ENCODE results near the gene OLFML2A. TPM values are rescaled to one million over a fixed set of nuclear protein-coding genes. Genes with fewer than 3 reads are reported as not detected.

The OLFML2A gene
- total RNA-seq = 2.1 TPM in 2 replicates

GRCh38 chr9:124776954-124777648 is at the start of gene OLFML2A:
Gene OLFML2A (plus strand): TSS chr9:124777133. CDS start chr9:124777271, 138 bp downstream.

GRCh38 chr9:124771021-124771866 is 5.7 kb upstream of the OLFML2A start, which contains the start of gene NR6A1:
Gene NR6A1 (minus strand): TSS chr9:124771311.

DNA sequence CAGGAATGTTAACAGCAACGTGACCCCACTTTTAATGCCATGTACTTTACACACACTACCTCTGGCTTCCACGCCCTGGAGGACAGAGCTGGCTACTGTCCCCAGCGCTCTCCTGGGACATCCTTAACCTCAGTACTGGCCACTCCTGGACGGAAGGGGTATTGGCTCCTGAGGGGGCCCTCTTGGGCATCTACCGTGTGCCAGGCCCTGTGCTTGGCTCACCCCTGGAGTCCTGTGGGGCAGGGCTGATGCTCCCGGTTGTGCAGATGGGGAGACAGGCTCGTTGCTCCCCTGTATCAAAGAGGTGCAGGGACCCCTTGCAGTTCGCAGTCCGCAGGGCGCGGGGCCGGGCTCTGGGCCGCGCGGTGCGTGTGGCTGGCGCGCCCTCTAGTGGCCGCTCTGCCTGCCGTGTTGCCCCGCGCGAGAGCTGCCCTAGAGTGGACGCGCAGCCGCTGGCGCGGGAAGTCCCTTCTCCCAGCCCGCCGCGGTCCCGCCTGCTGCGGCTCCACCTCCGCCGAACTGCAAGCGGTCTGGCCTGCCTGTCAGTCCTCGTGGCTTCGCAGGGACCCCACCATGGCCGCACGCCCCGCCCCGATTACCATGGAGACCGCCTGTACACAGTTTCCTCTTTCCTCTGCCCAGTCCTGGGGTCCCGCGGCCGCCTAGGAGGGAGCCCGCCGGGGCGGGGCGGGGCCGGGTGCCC is 76.0 kb downstream of the OLFML2A start, which contains the start of gene WDR38:
Gene WDR38 (plus strand): TSS at position 632 of the 703 bp plus-strand sequence. CDS start 72 bp downstream, outside the sequence.

GRCh38 chr9:124861342-124862229 is 84.7 kb downstream of the OLFML2A start, which contains the start of the genes ARPC5L and RPL35:
Gene ARPC5L (plus strand): TSS chr9:124862130. CDS start chr9:124869291, 7,161 bp downstream.
Gene RPL35 (minus strand): TSS chr9:124861957. CDS start chr9:124861912, 45 bp downstream.

Other genes starting within 250 kb of the OLFML2A start
- gene NR6A1, start 5.8 kb upstream of the OLFML2A start, total RNA-seq = under 0.01 and 1.2 TPM in 2 replicates
- not detected in 2 replicates for gene WDR38, start 76.3 kb downstream of the OLFML2A start, total RNA-seq
- gene RPL35, start 84.8 kb downstream of the OLFML2A start, total RNA-seq = 687 and 1,871 TPM in 2 replicates
- 13.7 and 14.8 TPM in 2 replicates for gene ARPC5L, start 85.0 kb downstream of the OLFML2A start, total RNA-seq
- 13.4 and 17.1 TPM in 2 replicates for gene GOLGA1, start 163.9 kb downstream of the OLFML2A start, total RNA-seq